Epithelial cell of esophagus (primary cell): ENCODE measurements around the gene PHKG2.

ENCODE experiments used
- DNase-seq: peaks from one replicate; pipeline ENCODE4 v3.0.0; 2010; ENCODE audit warnings: low read depth
- H3K4me3 ChIP-seq: 2 replicates; pipeline ENCODE4 v1.5.1; 2011; ENCODE audit warnings: mild to moderate bottlenecking, low read length, control low read depth
- TF ChIP-seq, protein P1 (sequence below): IDR thresholded peaks from 2 replicates; pipeline ENCODE4 v1.5.1; 2011; ENCODE audit warnings: low read depth, mild to moderate bottlenecking, low read length, control low read depth, inconsistent platforms; ENCODE audit not compliant: insufficient read depth; ENCODE audit errors: missing control alignments

PHKG2 gene

DNA sequence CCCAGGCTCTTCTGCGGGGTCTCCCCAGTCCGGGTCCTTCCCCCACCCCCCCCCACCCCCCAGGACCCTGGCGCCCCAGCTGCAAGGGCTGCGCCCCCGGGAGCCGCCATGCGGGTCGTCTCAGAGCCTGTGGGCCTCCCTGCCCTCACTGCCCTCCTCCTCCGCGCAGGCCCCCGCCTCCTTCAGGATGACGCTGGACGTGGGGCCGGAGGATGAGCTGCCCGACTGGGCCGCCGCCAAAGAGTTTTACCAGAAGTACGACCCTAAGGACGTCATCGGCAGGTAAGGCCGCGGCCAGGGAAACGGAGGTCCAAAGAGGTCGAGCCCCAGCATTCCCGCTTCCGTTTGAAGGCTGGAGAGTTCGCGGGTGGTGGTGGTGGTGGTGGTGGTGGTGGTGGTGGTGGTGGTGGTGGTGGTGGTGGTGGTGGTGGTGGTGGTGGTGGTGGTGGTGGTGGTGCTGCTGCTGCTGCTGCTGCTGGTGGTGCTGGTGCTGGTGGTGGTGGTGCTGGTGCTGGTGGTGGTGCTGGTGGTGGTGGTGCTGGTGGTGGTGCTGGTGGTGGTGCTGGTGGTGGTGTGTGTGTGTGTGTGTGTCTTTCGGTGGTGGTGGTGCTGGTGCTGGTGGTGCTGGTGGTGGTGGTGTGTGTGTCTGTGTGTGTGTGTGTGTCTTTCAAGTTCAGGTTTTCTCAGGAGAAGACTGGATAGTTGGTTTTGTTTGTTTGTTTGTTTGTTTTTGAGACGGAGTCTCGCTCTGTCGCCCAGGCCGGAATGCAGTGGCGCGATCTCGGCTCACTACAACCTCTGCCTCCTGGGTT, 615 bp downstream of the PHKG2 start:
- peak overlapping the region; percentile 71 for H3K4me3 ChIP-seq
- TF ChIP-seq, protein P1, sequence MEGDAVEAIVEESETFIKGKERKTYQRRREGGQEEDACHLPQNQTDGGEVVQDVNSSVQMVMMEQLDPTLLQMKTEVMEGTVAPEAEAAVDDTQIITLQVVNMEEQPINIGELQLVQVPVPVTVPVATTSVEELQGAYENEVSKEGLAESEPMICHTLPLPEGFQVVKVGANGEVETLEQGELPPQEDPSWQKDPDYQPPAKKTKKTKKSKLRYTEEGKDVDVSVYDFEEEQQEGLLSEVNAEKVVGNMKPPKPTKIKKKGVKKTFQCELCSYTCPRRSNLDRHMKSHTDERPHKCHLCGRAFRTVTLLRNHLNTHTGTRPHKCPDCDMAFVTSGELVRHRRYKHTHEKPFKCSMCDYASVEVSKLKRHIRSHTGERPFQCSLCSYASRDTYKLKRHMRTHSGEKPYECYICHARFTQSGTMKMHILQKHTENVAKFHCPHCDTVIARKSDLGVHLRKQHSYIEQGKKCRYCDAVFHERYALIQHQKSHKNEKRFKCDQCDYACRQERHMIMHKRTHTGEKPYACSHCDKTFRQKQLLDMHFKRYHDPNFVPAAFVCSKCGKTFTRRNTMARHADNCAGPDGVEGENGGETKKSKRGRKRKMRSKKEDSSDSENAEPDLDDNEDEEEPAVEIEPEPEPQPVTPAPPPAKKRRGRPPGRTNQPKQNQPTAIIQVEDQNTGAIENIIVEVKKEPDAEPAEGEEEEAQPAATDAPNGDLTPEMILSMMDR: no peak
- DNase-seq: peak; percentile 38

DNA sequence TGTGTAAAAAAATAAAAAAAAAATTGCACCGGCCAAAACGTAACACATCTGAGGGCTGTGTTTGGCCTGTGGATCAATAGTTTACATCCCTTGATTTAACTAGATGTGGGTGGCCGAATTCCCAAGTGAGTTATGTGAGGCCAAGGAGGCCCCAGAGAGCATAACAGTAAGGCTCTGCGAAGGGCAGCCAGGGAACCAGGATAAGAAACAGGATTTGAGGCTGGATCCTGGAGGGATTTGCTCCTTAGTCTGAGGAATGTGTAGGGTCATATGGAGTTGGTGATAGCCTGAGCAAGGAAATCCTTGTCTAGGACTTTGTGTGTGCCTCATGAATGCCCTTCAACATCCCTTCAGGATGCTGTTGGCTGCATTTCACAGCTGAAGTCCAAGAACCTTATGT, 2.0 kb downstream of the PHKG2 start:
- H3K4me3 ChIP-seq: no peak overlapping the region
- TF ChIP-seq, protein P1: no peak
- no peak for DNase-seq

DNA sequence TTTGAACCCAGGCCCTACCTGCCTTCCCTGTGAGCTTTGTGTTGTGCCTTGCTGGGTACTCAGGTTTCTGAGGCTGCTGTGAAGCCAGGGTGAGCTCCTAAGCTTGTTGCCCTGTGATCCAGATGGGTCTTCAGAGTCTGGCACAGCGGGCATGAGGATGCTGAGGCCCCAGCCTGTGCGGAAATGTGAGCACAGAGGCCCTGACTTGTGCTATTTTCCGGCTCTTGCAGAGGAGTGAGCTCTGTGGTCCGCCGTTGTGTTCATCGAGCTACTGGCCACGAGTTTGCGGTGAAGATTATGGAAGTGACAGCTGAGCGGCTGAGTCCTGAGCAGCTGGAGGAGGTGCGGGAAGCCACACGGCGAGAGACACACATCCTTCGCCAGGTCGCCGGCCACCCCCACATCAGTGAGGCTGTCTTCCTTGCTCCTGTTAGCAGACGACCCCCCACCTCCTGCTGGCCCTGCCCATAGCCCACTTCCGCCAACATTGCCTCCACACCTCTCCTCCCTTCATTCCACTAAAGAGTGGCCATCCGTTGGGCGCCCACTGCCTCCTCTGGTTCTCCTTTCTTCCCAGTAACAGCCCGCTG, 2.7 kb downstream of the PHKG2 start:
- TF ChIP-seq, protein P1: no peak
- DNase-seq: no peak

DNA sequence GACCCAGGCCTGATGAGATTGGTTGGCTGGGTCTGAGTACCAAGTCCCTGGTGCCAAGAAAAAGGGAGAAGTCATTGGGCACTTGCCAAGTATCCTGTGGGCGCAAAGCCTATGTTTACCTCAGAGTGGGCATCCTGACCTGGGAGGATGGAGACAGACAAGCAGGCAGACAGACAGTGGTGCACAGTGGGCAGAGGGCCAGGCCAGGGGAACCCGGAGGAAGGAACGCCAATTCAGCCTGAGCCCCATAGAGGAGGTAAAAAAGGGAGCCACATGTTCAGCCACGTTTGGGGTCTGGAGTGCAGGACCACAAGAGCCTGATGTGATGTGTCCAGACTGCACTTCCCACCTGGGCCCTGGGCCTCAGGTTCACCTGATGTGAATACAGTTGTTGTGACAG, 5.4 kb downstream of the PHKG2 start:
- TF ChIP-seq, protein P1: no peak
- no peak for DNase-seq
- no peak overlapping the region for H3K4me3 ChIP-seq

More for the DNA sequence above, 2.7 kb downstream of the PHKG2 start:
- H3K4me3 ChIP-seq: no peak overlapping the region

DNA sequence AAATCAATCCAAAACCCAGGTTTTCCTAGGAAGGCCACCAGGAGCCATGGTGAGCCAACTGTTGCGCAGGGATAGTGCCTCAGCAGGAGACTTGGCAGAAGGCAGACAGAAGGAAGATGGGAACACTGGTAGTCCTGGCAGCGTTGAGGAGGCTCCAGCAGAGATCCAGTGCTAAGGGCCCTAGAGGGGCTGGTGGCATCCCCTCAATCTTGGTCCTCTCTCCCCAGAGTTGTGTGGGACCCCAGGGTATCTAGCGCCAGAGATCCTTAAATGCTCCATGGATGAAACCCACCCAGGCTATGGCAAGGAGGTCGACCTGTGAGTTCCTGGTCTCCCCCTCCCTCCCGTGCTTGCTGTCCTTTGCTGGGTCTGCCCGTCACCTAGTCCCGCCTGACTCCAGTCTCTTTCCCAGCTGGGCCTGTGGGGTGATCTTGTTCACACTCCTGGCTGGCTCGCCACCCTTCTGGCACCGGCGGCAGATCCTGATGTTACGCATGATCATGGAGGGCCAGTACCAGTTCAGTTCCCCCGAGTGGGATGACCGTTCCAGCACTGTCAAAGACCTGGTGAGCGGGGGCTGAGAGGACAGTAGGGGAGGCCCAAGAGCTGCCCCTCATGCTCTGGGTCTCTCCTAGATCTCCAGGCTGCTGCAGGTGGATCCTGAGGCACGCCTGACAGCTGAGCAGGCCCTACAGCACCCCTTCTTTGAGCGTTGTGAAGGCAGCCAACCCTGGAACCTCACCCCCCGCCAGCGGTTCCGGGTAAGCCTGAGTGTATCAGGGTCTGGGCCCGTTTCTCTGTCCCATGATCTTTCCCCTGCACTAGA, 7.9 kb downstream of the PHKG2 start:
- no peak overlapping the region for H3K4me3 ChIP-seq
- TF ChIP-seq, protein P1: no peak
- no peak for DNase-seq

DNA sequence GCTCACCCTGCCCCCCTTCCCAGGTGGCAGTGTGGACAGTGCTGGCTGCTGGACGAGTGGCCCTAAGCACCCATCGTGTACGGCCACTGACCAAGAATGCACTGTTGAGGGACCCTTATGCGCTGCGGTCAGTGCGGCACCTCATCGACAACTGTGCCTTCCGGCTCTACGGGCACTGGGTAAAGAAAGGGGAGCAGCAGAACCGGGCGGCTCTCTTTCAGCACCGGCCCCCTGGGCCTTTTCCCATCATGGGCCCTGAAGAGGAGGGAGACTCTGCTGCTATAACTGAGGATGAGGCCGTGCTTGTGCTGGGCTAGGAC, 8.5 kb downstream of the PHKG2 start:
- no peak for DNase-seq
- no peak overlapping the region for H3K4me3 ChIP-seq
- TF ChIP-seq, protein P1: no peak

DNA sequence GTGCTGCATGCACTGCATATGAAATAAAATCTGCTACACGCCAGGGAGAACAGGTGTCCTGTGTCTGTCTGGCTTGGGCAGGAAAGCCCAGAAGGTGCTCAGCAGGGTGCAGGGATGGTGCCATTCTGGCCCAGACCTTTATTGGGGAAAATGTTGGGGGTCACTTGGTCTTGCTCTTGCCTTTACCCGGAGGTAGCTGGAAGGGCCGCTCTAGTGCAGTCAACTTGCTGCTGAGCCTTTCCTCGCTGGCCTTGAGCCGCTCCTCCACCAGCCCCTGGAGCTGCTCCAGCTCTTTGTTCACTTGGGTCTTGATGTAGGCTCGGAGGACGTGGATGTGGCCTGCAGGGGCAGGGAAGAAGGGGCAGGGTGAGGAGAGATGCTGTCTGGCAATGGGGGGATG, 9.1 kb downstream of the PHKG2 start:
- TF ChIP-seq, protein P1: no peak
- DNase-seq: no peak
- H3K4me3 ChIP-seq: no peak overlapping the region
